AML-193 (cell line): ENCODE data around the gene MTUS2.
"Not testable (repeated sequence)": the region's sequence is repeated elsewhere in the genome, so short reads cannot be mapped to it uniquely, and the experiment has no call there.

Source experiments
- DNase-seq, 2 experiments: peaks; one replicate each; lab custom pipeline; 2025; lab: John Stamatoyannopoulos, UW

The MTUS2 gene

DNA sequence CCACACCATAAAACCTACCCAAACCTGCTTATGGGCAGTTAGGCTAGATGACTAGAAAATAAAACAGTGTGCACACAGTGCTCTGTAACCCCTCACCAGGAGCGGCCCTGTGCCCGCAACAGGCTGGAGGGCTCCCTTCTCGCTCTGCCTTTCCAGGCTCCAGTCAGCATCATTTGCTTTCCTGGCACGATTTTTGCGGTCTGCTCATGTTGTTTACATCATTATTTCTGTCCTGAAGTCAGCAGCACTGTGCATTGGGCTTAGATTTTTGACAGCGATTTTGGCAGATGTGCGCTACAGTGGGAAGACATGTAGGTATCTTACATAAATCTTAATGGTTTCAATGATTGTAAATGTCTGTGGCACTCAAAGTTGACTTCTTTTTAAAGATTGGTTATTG is 344.0 kb downstream of the MTUS2 start:
- DNase-seq, result no peak

DNA sequence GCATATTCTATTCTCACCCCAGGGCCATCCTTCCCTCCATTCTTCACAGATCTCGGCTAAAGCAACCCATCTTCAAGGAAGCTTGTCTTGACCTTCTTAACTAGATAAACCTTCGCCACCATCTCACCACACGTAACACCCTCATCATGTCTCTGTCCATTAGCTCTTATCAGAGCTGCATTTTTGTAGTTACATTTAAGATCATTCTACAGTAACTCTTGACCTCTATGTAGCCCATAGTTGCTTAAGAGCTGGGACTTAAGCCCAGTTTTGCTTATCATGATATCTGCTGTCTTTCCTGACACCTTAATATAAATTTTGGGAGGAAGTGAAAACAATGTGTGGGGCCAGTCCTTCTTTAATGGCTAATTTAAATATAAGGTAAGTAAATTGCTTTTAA is 345.1 kb downstream of the MTUS2 start:
- no peak for DNase-seq

DNA sequence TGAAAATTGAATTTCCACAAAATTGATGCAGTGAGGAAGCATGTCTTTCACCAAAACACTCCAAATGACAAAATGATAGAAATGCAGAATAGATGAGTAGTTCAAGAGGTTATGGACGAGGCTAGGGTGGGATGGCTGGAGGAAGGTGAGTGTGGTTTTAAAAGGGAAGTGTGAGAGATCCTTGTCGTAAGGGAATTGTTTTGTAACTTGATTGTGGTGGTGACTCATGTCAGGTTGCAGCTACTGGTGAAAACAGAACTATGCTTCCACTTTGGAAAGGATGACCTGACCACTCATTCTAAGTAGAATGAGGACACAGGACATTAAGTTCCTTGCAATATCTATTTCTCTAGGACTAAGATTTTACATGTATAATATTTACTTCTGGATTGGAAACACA is 345.7 kb downstream of the MTUS2 start:
- peak; percentile 84 to 91 for DNase-seq

DNA sequence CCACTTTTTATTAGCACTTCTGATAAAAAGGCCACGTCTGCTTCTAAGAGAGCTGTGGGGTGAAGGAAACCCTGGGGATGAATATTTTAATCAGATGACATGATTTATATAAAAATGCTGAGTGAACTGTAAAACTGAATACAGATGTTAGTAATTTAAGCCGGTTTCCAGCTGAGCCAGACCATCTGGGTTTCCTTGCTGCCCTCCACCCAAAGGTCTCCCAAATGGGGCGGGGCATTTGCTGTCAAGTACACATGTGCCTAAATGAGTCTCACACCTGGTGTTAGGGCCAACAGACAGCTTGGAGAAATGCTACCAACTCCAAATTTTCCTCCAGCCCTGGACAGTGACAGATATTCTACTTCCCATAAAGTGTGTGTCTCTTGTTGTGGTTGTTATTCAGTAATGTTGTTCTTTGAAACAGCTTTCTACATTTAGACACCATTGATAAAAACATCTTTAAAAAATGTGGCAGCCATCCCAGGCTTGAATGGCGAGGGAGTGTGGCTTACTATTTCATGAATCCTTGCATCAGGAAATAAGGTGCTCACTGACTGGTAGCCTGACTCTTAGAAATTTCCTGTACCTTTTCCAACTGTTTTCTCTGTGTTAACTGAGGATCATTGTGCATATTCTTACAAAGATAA is 350.4 kb downstream of the MTUS2 start:
- no peak for DNase-seq

DNA sequence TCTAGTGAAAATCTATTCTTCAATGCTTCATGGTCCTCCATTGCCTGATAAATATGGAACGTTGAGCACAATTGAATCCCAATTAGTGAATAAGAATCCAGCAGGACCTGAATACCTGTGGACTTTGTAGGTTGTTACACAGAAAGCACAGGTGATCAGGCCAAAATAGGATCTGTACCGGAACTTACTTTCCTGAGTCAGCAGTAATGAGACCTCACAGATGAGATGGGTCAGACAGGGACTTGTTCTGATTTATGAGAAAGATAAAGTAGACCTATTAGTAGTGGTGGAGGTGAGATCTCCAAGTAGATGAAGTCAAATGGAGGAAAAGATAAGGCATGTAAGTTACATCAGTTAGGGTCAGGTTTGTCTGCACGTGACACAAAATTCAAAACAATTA is 351.1 kb downstream of the MTUS2 start:
- DNase-seq, result no peak

DNA sequence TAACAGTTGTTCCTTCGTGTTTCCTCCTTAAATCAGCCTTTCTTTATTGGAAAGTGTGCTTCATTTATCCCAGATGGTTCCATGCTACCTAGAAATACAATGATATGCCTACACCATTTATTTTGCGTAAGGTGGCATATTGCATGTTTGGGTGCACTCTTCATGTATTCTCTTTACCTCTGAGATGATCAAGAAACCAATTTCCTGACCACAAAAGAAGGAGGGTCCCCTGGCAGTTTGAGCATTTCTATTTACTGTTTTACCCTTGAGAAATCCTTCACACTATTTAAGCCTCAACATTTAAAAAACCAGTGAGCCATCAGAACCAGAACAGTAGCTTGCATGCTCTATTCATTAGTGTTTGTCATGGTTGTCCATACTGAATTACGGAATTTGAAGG is 354.0 kb downstream of the MTUS2 start:
- DNase-seq, result no peak

DNA sequence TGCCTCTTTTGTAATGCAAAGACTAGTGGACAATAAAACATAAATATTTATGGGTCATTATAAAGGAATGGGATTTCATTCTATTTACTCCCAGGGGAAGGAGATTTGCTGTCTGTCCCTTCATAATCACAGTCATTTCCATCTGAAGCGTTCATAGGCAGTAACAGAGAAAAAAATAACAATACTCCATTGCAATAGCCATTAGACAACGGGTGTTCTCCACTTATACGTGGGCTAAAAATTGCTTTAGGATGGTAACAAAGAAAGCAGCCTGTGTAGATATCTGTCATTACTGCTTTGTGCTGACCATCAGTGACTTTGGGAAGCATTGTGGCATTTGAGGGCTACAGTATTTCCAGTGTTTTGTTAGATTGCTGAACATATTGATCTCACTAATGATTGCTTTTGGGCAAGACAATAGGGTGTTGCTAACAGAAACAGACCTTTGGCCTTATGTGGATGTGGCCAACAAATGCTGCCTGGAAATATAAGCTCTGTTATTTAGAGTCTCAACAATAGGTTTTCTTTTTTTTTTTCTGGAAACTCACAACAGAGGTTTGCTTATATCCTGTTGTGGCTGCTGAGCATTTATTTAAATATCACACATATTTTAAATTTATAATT is 355.2 kb downstream of the MTUS2 start:
- DNase-seq, result no peak

DNA sequence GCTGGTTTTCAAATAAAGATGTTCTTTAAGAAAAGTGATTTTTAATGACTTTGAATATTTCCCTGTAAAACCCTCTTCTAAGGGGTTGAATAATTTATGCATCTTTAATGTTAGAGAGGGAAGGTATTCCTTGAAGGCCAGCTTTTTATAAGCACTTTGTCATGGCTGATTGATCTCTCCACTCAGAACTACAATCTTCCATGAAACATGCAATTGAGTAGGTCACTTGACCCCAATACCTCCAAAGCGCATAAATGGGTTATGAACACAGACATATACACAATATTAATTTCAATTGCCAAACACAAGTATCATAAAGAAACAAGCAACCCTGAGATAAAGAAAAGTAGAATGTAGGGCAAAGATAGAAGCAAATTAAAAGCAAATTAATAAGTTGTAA is 359.9 kb downstream of the MTUS2 start:
- no peak for DNase-seq

DNA sequence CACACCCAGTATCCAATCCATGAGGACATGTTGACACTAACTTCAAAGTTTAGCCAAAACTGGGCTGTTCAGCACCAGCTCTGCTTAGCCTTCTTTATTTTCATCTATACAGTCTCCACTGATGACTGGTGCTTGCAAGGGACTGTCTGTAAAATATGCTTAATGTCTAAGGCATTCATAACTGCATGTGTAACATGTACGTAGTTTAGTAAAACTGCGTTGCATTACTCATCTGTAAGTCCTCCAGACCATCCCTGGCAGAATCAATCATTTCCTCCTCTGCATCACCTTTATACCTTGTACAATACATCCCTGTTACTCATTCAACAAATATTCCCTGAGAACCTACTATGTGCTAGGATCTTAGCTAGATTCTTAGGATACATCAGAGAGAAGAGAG is 362.1 kb downstream of the MTUS2 start:
- DNase-seq, result no peak

DNA sequence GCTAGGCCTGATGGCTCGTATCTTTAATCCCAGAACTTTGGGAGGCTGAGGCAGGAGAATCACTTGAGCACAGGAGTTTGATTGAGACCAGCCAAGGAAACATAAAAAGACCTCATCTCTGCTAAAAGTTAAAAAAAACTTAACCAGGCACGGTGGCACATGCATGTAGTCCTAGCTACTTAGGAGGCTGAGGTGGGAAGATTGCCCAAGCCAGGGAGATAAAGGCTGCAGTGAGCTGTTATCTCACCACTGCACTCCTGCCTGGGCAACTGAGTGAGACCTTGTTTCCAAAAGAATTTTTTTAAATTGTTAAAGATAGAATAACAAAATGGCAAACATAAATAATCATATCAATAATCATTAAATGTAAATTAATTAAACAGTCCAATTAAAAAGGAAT is 365.8 kb downstream of the MTUS2 start:
- no peak for DNase-seq

DNA sequence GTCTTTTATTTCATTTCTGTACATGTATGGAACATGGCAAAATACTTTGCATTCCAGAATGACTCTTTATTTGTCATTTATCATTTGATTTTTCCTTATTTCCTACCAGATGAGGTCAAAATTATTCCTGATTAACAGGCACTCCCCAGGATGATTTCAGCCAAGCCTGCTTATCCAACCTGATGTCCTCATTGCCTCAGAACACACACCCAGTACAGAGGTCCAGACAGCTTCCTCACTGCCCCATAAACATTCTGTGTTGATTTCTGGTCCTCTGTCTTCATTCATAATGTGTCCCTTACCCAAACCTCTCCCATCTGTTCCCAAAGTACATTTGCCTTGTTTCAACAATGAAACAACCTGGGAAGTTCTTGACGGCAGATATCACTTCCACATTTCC is 367.4 kb downstream of the MTUS2 start:
- no peak for DNase-seq

DNA sequence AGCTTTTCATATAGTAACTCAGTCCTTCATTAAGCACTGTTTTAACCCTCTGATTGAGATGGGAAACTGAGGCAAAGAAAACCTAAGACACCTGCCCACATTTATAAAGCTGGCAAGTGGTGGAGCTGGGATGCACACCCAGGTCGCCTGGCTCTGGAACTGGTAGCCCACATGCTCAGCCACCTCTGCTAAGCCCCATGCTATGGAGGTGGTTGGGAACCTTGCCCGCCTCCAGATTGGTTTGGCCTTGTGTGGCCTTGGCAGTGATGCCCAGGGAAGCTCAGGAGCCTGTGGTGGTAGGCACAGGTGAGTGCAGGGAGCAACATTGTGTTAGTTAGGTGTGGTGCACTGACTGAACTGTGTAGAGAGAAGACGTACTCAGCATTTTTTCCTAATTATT is 370.2 kb downstream of the MTUS2 start:
- no peak for DNase-seq

DNA sequence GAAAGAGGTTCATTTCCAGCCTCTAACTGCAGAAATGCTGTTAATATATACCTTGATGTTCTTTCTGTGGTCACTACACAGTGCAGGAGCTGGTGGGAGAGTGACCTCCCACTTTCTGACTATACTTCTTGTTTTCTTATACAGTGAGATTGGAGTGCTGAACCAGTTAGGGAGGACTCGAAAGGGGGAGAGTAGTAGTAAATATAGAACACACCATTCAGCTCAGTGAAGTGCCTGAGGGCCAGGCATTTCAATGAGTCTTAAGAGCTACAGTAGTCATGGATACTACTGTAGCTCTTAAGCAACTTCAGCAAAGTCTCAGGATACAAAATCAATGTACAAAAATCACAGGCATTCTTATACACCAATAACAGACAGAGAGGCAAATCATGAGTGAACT is 372.9 kb downstream of the MTUS2 start:
- no peak for DNase-seq

DNA sequence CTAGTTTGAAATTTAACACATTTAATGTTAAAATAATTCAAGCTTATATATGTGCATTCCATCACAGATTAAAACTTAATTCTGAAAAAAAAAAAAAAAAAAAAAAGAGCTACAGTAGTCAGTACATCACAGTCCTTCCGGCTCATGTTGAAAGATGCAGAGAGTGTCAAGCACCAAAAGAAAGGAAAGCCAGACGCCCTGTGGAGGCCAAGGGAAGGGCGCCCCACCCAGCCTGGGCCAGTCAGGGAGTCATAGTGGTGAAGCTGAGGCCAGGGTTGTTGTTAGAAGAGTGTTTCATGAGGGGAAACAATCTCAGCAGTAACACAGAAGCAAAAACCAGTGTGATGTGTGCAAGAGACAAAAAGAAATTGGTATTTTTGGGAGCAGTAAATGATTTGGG is 375.3 kb downstream of the MTUS2 start:
- no peak for DNase-seq

DNA sequence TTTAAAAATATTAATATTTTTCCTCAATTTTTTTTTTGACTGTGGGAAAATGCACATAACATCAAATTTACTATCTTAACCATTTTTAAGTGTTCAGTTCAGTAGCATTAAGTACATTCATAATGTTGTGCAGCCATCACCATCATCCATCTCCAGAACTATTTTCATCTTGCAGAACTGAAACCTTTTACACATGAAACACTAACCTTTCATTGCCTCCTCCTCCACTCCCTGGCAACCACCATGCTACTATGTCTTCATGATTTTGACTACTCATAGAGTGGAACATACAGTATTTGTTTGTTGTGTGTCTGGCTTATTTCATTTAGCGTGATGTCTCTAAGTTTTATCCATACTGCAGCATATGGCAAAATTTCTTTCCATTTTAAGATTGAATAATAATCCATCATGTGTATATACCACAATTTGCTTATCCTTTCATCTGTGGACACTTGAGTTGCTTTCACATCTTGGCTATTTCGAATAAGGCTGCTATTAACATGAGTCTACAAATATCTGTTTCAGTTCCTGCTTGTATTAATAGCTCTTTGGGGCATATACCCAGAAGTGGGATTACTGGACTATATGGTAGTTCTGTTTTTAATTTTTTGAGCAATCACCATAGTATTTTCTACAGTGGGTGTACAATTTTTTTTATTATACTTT is 376.4 kb downstream of the MTUS2 start:
- DNase-seq, result no peak

DNA sequence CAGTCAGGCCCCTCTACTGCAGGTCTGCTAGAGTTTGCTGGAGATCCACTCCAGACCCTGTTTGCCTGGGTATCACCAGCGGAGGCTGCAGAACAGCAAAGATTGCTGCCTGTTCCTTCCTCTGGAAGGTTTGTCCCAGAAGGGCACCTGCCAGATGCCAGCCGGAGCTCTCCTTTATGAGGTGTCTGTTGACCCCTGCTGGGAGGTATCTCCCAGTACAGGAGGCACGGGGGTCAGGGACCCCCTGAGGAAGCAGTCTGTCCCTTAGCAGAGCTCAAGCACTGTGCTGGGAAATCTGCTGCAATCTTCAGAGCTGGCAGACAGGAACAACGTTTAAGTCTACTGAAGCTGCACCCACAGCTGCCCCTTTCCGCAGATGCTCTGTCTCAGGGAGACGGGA is 382.6 kb downstream of the MTUS2 start:
- DNase-seq, result not testable (repeated sequence)

DNA sequence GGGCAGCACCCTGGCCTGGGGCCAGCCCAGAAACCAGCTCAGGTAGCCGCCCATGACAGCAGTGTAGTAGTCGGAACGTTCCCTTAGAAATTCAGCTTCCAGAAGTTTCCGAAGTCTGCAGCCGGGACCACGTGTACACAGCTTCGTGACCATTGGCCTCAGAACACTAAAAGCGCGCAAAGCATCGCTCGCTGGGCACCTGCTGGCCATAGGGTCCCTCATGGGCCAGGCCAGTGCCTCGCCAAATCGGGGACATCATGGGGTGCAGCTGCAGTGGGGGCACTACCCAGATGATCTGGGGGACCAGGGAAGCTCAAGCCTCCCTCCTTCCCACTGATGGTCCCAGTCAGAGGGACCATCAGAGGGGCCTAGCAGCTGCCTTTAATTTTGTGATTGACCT is 384.5 kb downstream of the MTUS2 start:
- no peak for DNase-seq

DNA sequence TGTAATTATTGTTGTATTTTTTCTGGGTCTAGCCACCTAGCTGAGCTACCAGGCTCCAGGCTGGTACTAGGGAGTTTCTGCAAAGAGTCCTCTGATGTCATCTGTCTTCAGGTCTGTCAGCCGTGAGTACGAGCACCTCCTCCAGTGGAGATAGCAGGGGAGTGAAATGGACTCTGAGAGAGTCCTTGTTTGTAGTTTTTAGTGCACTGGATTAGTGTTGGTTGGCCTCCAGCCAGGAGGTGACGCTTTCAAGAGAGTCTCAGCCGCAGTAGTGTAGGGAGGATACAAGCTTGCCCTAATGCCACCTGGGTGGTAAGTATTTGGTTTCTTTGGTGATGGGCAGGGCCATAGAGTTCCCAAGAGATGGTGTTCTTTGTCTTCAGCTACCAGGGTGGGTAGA is 390.5 kb downstream of the MTUS2 start:
- no peak for DNase-seq

DNA sequence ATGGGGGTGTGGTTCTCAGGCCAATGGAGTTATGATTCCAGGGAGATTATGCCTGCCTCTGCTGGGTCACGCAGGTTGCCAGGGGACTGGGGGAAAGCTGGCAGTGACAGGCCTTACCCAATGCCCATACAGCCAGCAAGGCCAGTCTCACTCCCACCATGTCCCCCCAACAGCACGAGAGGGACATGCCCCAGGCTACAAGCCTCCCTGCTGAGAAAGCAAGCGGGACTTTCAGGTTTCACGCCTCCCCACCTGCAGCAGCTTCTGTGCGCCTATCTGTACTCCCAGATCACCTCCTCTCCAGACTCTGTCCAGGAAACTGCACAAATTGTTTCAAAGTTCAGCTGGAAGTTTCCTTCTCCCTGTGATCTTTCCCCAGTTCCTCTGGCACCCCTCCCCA is 391.0 kb downstream of the MTUS2 start:
- not testable (repeated sequence) for DNase-seq

DNA sequence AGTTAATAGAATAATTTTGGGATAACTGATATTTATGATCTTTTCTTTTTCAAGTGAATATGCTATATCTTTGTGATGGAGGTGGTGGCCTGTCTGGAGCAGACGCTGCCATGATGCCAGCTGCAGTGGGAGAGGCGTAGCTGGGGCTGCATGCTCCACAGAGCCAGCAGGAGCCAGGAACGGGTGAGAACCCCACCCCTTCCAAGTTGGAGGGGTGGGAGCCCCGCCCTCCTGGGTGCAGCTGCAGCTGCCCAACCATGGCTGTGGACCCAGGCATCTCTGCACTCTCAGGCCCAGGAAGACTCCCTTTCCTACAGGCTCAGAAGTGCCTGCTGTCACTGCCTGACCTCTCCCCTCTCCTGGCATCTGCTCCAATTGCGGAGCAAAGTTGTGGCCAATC is 402.3 kb downstream of the MTUS2 start:
- DNase-seq, result no peak

DNA sequence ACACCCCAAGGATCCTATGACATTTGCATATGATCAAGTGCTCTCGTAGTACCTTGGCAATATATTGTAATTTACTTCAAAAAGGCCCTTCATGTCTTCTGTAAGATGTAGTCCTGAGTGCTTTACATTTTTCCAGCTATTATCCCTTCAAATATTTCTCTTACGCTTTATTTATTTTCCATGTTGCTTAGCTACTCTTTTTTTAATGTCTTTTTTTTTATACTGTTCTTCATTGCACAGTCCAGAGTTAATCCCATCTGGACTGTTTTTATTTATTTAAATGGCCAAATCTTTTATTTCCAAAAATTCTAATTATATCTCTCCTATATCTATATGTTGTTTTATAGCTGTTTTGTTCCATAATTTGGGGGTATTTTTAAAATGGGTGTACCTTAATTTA is 404.1 kb downstream of the MTUS2 start:
- no peak for DNase-seq

DNA sequence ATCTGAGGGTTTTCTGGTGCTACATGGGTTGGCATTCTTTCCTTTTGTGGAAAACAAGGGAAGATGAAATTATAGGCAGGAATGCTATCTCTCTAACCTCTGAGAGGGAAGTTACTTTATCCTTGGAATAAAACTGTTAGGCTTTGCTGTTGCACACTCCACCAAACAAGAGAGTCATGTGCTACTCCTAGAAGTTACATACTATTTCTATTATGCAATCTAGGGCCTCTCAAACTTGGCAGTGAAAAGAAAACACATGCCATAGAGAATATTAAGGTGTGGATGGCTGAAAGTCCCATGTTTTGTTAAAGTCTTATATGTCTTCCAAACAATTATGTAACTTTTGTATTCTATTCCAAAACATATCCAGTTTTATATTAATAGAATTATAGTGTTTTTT is 407.4 kb downstream of the MTUS2 start:
- peak in 1 of 2 experiments; percentile 1 for DNase-seq

DNA sequence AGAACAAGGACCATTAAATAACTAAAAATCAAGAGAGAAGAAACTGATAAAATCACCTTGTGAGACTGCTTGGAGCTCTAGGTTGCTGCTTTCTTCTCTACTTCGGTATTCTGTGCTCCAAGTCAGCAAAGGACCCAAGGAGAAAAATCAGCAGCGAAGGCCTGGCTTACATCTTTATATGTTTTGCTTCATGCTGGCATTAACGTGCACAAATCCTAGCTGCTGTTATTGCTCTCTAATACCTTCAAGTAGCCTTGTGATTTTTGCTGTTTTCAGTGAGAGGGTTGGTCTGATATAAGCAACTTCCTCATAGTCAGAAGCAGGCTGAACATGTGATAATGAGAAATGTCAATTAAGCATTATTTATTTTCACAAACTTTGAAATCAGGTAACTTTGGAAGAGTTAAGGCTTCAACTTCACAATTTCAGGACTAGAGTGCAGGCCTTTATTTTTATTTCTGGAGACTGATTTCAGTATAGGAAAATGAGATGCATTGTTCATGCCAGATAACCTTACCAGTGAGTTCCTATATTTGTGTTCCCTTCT is 410.2 kb downstream of the MTUS2 start:
- DNase-seq, result no peak
